Activated naive CD4-positive, alpha-beta T cell treated with Interleukin-2 at 50 U/mL for 16 hours (primary cell): ENCODE results near the gene SMOC1.
"Not testable (repeated sequence)": the region's sequence is repeated elsewhere in the genome, so short reads cannot be mapped to it uniquely, and the experiment has no call there.

ENCODE experiments used
- DNase-seq: peaks from one replicate; pipeline ENCODE4 v3.0.0-alpha.2; 2020

The SMOC1 gene

GRCh38 chr14:69901113-69901951 is 22.1 kb downstream of the SMOC1 start:
- DNase-seq: no peak

- not testable (repeated sequence) for DNase-seq
Observed at GRCh38 chr14:69903046-69903445, 23.8 kb downstream of the SMOC1 start.

- no peak for DNase-seq
Observed at GRCh38 chr14:69904246-69904645, 25.0 kb downstream of the SMOC1 start.

GRCh38 chr14:69906201-69906600 is 27.0 kb downstream of the SMOC1 start:
- DNase-seq: no peak

GRCh38 chr14:69909826-69910550 is 30.8 kb downstream of the SMOC1 start:
- no peak for DNase-seq

GRCh38 chr14:69910871-69911270 is 31.7 kb downstream of the SMOC1 start:
- DNase-seq: no peak

- DNase-seq: no peak
Observed at GRCh38 chr14:69913686-69914085, 34.5 kb downstream of the SMOC1 start.

GRCh38 chr14:69916396-69916795 is 37.2 kb downstream of the SMOC1 start:
- no peak for DNase-seq

- no peak for DNase-seq
Observed at GRCh38 chr14:69917287-69917686, 38.1 kb downstream of the SMOC1 start.

GRCh38 chr14:69919815-69920214 is 40.6 kb downstream of the SMOC1 start:
- no peak for DNase-seq

GRCh38 chr14:69921052-69921451 is 41.8 kb downstream of the SMOC1 start:
- DNase-seq: no peak

GRCh38 chr14:69922198-69922597 is 43.0 kb downstream of the SMOC1 start:
- no peak for DNase-seq

- no peak for DNase-seq
Observed at GRCh38 chr14:69924201-69924600, 45.0 kb downstream of the SMOC1 start.

GRCh38 chr14:69928111-69928523 is 48.9 kb downstream of the SMOC1 start:
- DNase-seq: no peak

- no peak for DNase-seq
Observed at GRCh38 chr14:69930780-69931379, 51.7 kb downstream of the SMOC1 start.

- DNase-seq: no peak
Observed at GRCh38 chr14:69931960-69932359, 52.7 kb downstream of the SMOC1 start.

GRCh38 chr14:69932391-69932790 is 53.2 kb downstream of the SMOC1 start:
- no peak for DNase-seq

- no peak for DNase-seq
Observed at GRCh38 chr14:69933623-69934275, 54.5 kb downstream of the SMOC1 start.

- no peak for DNase-seq
Observed at GRCh38 chr14:69937367-69938081, 58.3 kb downstream of the SMOC1 start.

- no peak for DNase-seq
Observed at GRCh38 chr14:69938751-69939150, 59.5 kb downstream of the SMOC1 start.

- no peak for DNase-seq
Observed at GRCh38 chr14:69941768-69942742, 62.8 kb downstream of the SMOC1 start.
